C4-2B (cell line): ENCODE results near the gene SIL1.

Experiments
- CTCF ChIP-seq: fragments of 450-650 bp; conservative IDR thresholded peaks from 2 replicates; pipeline ENCODE4 v1.5.1; 2017; ENCODE audit warnings: mild to moderate bottlenecking
- ZFX ChIP-seq: fragments of 450-650 bp; IDR thresholded peaks from 2 replicates; pipeline ENCODE4 v1.6.1; 2017

GRCh38 chr5:139196296-139196956 is 1.7 kb downstream of the SIL1 start:
- no peak for TF ChIP-seq CTCF
- TF ChIP-seq ZFX = no peak
